HG03060 (cell line): ENCODE data around the gene TPST2.

Experiments
- ATAC-seq: cut with Tn5 transposase; IDR thresholded peaks from one replicate; pipeline ENCODE4 v1.9.1; 2021; ENCODE audit warnings: low read depth, moderate number of reproducible peaks; ENCODE audit not compliant: unreplicated experiment

The TPST2 gene

GRCh38 chr22:26559961-26560575 lies 29.9 kb downstream of the TPST2 start:
- no peak for ATAC-seq

DNA sequence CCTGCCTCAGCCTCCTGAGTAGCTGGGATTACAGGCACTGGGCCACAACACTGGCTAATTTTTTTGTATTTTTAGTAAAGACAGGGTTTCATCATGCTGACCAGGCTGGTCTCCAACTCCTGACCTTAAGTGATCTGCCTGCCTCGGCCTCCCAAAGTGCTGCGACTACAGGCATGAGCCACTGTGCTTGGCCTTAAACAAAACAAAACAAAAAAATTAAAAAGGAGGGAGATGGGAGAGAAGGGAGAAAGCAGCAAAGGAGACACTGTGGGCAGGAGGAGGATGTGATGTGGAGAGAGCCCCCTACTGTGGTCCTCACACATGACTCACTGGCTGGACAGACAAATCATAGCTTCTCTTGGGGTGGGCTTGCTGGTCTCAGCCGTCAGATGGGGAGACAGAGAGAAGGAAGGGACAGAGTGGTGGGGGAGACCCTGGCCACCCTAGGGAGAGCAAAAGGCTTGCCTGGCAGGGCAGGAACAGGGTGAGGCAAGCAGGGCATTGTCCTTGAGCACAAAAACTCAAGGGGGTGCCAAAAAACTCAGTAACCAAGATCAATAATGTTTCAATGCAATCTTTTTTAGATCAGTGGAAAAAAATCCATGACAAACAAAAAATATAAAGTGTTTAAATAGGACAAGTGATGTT lies 31.6 kb downstream of the TPST2 start:
- no peak for ATAC-seq

GRCh38 chr22:26556904-26557303 lies 33.0 kb downstream of the TPST2 start:
- no peak for ATAC-seq

DNA sequence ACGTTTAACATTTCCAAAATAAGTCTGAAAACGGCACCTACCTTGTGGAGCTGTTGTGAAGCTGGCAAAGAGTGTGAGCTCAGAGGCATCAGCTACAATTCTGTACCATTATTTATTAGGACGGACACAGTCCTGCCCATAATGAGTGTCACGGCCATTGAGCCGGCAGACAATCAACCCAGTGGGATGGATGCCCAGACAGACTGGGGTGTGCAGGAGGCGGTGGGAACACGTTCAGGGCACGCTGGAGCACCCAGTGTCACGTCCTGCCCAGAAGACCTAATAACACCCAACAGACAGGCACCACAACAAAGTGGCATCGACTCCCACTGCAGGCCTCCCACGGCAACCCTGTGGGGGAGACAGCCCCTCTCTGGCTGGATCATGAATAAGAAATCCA lies 34.5 kb downstream of the TPST2 start:
- no peak for ATAC-seq

DNA sequence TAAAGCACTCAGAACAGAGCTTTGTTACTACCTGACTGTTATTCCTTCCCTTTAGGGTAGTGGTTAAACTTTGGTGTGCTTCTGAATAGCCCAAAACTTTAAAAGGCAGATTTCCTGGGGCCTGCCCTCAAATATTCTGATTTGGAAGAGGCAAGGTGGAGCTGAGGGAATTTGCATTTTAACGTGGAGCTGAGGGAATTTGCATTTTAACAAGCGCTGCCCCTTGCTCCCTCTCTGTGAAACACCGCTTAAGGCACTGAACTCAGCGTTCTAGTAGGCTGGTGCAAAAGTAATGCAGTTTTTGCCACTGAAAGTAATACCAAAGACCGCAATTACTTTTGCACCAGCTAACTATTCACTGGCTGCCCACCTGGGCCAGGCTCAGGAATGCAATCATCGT lies 35.0 kb downstream of the TPST2 start:
- ATAC-seq: no peak

GRCh38 chr22:26553056-26553752 lies 36.7 kb downstream of the TPST2 start:
- no peak for ATAC-seq

- no peak for ATAC-seq
These were observed 37.5 kb downstream of the TPST2 start for GRCh38 chr22:26552466-26552865.

- no peak for ATAC-seq
These were observed 38.4 kb downstream of the TPST2 start for GRCh38 chr22:26551568-26551967.

GRCh38 chr22:26550498-26551033 lies 39.4 kb downstream of the TPST2 start:
- ATAC-seq: no peak

- no peak for ATAC-seq
These were observed 39.9 kb downstream of the TPST2 start for GRCh38 chr22:26549902-26550497.

DNA sequence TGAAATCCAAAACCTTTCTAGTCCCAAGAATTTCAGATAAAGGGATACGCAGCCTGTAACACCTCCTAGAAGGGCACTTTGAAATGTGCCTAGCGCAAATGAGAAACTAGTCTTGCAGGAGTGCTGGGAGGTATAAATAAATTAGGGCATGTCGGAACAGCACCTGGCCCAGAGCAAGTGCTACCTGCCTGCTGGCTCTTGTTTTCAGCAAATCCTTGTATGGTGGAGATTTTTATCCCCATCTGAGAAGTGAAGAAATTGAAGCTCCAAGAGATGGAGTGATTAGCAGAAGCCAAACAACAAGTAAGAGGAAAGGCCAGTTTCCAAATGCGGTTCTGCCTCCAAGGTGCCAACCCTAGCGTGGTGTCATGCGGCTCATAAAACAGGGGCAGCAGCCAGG lies 40.9 kb downstream of the TPST2 start:
- no peak for ATAC-seq

GRCh38 chr22:26548303-26548702 lies 41.6 kb downstream of the TPST2 start:
- ATAC-seq: no peak

GRCh38 chr22:26547837-26548236 lies 42.1 kb downstream of the TPST2 start:
- no peak for ATAC-seq

DNA sequence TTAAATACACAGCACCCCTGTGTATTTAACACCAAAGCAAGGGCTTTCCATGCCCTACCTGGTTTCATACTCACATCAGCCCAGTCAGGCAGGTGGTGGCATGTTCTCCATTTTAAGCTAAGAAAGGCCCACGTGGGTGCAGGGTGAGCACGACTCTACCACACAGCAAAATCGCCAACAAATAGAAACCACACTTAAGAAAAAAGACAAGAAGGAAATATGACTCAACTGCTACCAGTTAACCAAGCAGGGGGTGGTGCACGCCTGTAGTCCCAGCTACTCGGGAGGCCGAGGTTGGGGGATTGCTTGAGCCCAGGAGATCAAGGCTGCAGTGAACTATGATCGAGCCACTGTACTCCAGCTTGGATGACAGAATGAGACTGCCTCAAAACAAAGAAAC lies 42.5 kb downstream of the TPST2 start:
- ATAC-seq: no peak

DNA sequence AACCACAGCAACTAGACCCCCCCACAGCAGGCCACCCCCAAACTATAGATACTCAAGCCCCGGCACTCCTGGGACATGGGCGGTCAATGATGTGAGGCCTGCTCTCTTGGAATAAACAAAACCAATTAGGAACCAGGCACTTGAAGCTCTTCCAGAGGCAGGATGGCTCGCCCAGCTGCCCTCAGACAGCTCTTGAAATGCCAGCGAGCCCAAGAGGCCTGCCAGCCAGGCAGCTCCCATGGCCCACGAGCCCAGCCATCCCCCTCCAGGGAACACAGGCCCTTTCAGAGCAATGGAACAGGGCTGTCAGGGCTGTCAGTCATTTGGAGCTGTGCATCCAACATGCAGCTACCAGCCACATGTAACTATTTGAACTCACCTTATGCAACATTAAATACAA lies 43.6 kb downstream of the TPST2 start:
- no peak for ATAC-seq

- no peak for ATAC-seq
These were observed 44.1 kb downstream of the TPST2 start for GRCh38 chr22:26545827-26546226.

- no peak for ATAC-seq
These were observed 44.5 kb downstream of the TPST2 start for GRCh38 chr22:26545385-26545784.

- ATAC-seq: no peak
These were observed 45.4 kb downstream of the TPST2 start for GRCh38 chr22:26544489-26544888.

GRCh38 chr22:26542831-26543230 lies 47.1 kb downstream of the TPST2 start:
- no peak for ATAC-seq

GRCh38 chr22:26541167-26541819 lies 48.6 kb downstream of the TPST2 start:
- no peak for ATAC-seq

DNA sequence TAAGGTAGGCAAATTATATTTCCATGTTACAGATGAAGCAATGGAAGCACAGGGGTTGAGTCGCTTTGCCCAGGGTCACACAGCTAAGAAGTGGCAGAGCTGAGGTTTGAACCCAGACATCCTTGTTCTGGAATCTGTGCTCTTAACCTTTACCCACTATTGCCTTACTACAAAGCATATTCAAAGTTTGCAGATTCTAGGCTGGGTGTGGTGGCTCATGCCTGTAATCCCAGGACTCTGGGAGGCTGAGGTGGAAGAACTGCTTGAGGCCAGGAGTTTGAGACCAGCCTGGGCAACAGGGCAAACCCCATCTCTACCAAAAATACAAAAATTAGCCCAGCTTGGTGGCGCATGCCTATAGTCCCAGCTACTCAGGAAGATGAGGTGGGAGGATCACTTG lies 49.8 kb downstream of the TPST2 start:
- no peak for ATAC-seq
